ENCODE measurements around the gene ZNRF1. TPM values are rescaled to one million over a fixed set of nuclear protein-coding genes. Genes with fewer than 3 reads are reported as not detected.

The ZNRF1 gene
- total and polyA plus RNA-seq, 2 of the 13 experiments (the other 11 are each of a cell fraction or from before 2014, with no cell fraction given), result 43.9 to 58.7 TPM

- POLR2A ChIA-PET, result interaction anchor here (0.8 to 1.3 kb wide), 2 partner anchors 9 to 28 kb away, joined by 3 to 6 read pairs; no protein-coding TSS in a partner anchor
- no peak for FAIRE-seq
- H3K9me3 ChIP-seq (ENCODE audit: low read length), result peaks cover 11% of the 10 kb centered on the region
- no TSS peak for BruUV-seq (replicated peaks)
- no peak overlapping the region for H3K4me2 ChIP-seq (ENCODE audit: low read depth, low read length)
- no peaks in the 10 kb centered on the region; a peak in 1 of 5 replicates for H3K36me3 ChIP-seq (replicated peaks in 1 of 2; ENCODE audit: control insufficient read depth in 1 of 2, insufficient read depth in 2 of 2, low read length in 2 of 2)
- H3K4me1 ChIP-seq (ENCODE audit: insufficient read depth, low read length), result peaks cover 41% of the 10 kb centered on the region
- no peak for DNase-seq (ENCODE audit: low spot score)
- no peak for ATAC-seq
- H3K4me3 ChIP-seq (replicated peaks in 1 of 3; ENCODE audit: insufficient read depth in 1 of 3, low read depth in 2 of 3, low read length in 3 of 3), result no peak overlapping the region
- CTCF ChIA-PET (ENCODE audit: low intra/inter-chr PET ratio, low total read pairs), result no interaction called here
- intact Hi-C loops (cut with micrococcal nuclease; ENCODE audit: unreplicated experiment) (no loop called here), in situ Hi-C loops (cut with HindIII; ENCODE audit: extremely low pct_ligation_motif_present, low pct_unique_long_range_greater_than_20kb) (no loop called here)
- no peaks in the 10 kb centered on the region for H3K27me3 ChIP-seq (ENCODE audit: control insufficient read depth in 1 of 2, insufficient read depth in 2 of 2, low read length in 2 of 2)
- no peak overlapping the region for H2AFZ ChIP-seq (ENCODE audit: low read length)
- 97% methylated on average over 7 of the region's 7 CpGs for WGBS (ENCODE audit: low lambda C conversion rate)
- no peak overlapping the region for H3K9ac ChIP-seq (ENCODE audit: insufficient read depth, low read depth, low read length)
- peaks cover 26% of the 10 kb centered on the region for H4K20me1 ChIP-seq (ENCODE audit: insufficient read depth, low read length)
- peaks cover 92% of the 10 kb centered on the region for H3K79me2 ChIP-seq (ENCODE audit: insufficient read depth, low read length)
- no peak overlapping the region for H3K27ac ChIP-seq (ENCODE audit: extremely low read length, insufficient read depth, low read length)
- TF ChIP-seq ZUFSP (CRISPR knock-in tag; IDR thresholded peaks at IDR 0.05; ENCODE audit: borderline replicate concordance) (no peak), ZNF563 (CRISPR knock-in tag; IDR thresholded peaks at IDR 0.05) (no peak), ZNF546 (CRISPR knock-in tag; conservative IDR thresholded peaks at IDR 0.05) (no peak), ZNF770 (CRISPR knock-in tag; IDR thresholded peaks at IDR 0.05) (peak; percentile 87), ZGPAT (CRISPR knock-in tag; IDR thresholded peaks at IDR 0.05) (no peak), SNAPC4 (CRISPR knock-in tag; IDR thresholded peaks at IDR 0.05) (no peak), HINFP (CRISPR knock-in tag; IDR thresholded peaks at IDR 0.05; ENCODE audit: low read depth) (no peak), ZNF775 (CRISPR knock-in tag; IDR thresholded peaks at IDR 0.05; ENCODE audit: borderline replicate concordance) (no peak), YY1 (IDR thresholded peaks at IDR 0.05; ENCODE audit: insufficient read depth, insufficient replicate concordance, low read depth, low read length) (no peak), TFAP4 (IDR thresholded peaks at IDR 0.05; ENCODE audit: borderline replicate concordance, low read depth) (no peak), JUND (CRISPR knock-in tag; IDR thresholded peaks at IDR 0.05) (no peak)
These were observed 20.8 kb downstream of the ZNRF1 start for GRCh38 chr16:75019586-75019985.

All from HepG2 (cell line).